Liver (tissue), 9 donors: ENCODE measurements around the gene TLCD5. TPM values are rescaled to one million over a fixed set of nuclear protein-coding genes. Genes with fewer than 3 reads are reported as not detected.

Experiments
- DNase-seq: peaks from one replicate; pipeline ENCODE4 v3.0.0-alpha.2; 2017; ENCODE audit warnings: low spot score
- H3K27ac ChIP-seq, 2 donors: one replicate each; pipeline ENCODE4 v1.7.0; 2013; ENCODE audit warnings: inconsistent platforms in 2 of 2, low read length in 2 of 2, control low read depth in 1 of 2, low read depth in 1 of 2, mild to moderate bottlenecking in 1 of 2
- H3K27me3 ChIP-seq, 4 donors: one replicate each; pipeline versions ENCODE4 v1.6.1 to v1.7.0; 2013; ENCODE audit warnings: low read length in 3 of 4, inconsistent platforms in 1 of 4, mild to moderate bottlenecking in 1 of 4, moderate library complexity in 1 of 4; ENCODE audit not compliant: control insufficient read depth in 4 of 4, insufficient read depth in 4 of 4
- H3K36me3 ChIP-seq, 4 donors: one replicate each; pipeline versions ENCODE4 v1.6.1 to v1.7.0; 2013; ENCODE audit warnings: low read length in 3 of 4, mild to moderate bottlenecking in 3 of 4, low read depth in 1 of 4, moderate library complexity in 1 of 4; ENCODE audit not compliant: control insufficient read depth in 4 of 4, insufficient read depth in 3 of 4
- H3K4me1 ChIP-seq, 4 donors: one replicate each; pipeline versions ENCODE4 v1.6.1 to v1.7.0; 2013; ENCODE audit warnings: low read length in 3 of 4, mild to moderate bottlenecking in 3 of 4, moderate library complexity in 1 of 4; ENCODE audit not compliant: control insufficient read depth in 4 of 4, insufficient read depth in 4 of 4
- H3K4me3 ChIP-seq, 3 donors: one replicate each; pipeline versions ENCODE4 v1.6.1 to v1.7.0; 2013; ENCODE audit warnings: low read length in 3 of 3, control low read depth in 1 of 3, low read depth in 1 of 3, mild to moderate bottlenecking in 1 of 3
- H3K9ac ChIP-seq, 2 donors: one replicate each; pipeline ENCODE4 v1.7.0; 2013; ENCODE audit warnings: low read length in 2 of 2, mild to moderate bottlenecking in 2 of 2, moderate library complexity in 2 of 2, control low read depth in 1 of 2, low read depth in 1 of 2
- H3K9me3 ChIP-seq, 4 donors: one replicate each; pipeline versions ENCODE4 v1.6.1 to v1.7.0; 2013; ENCODE audit warnings: low read length in 3 of 4; ENCODE audit not compliant: control insufficient read depth in 4 of 4
- ATF3 ChIP-seq: IDR thresholded peaks from 2 replicates; pipeline ENCODE4 v1.6.1; 2016; ENCODE audit warnings: antibody characterized with exemption
- EGR1 ChIP-seq, 2 donors: IDR thresholded peaks; 2 replicates each; pipeline ENCODE4 v1.6.1; 2016 to 2018; ENCODE audit warnings: antibody characterized with exemption in 2 of 2, low read depth in 2 of 2
- FOXA1 ChIP-seq: IDR thresholded peaks from 2 replicates; pipeline ENCODE4 v1.6.1; 2016; ENCODE audit warnings: antibody characterized with exemption
- FOXA2 ChIP-seq: IDR thresholded peaks from 2 replicates; pipeline ENCODE4 v1.6.1; 2016; ENCODE audit warnings: antibody characterized with exemption
- GABPA ChIP-seq, 2 donors: IDR thresholded peaks in 1 of 2; conservative IDR thresholded peaks in 1 of 2; 2 replicates each; pipeline ENCODE4 v1.6.1; 2016; ENCODE audit warnings: antibody characterized with exemption in 2 of 2, mild to moderate bottlenecking in 1 of 2, moderate library complexity in 1 of 2
- HNF4A ChIP-seq, 2 donors: conservative IDR thresholded peaks; 2 replicates each; pipeline ENCODE4 v1.6.1; 2016; ENCODE audit warnings: antibody characterized with exemption in 2 of 2, mild to moderate bottlenecking in 2 of 2
- HNF4G ChIP-seq: IDR thresholded peaks from 2 replicates; pipeline ENCODE4 v1.6.1; 2016; ENCODE audit warnings: antibody characterized with exemption
- JUND ChIP-seq, 2 donors: IDR thresholded peaks; 2 replicates each; pipeline ENCODE4 v1.6.1; 2016; ENCODE audit warnings: antibody characterized with exemption in 2 of 2
- MAX ChIP-seq: IDR thresholded peaks from 2 replicates; pipeline ENCODE4 v1.6.1; 2016; ENCODE audit warnings: antibody characterized with exemption
- NR2F2 ChIP-seq: IDR thresholded peaks from 2 replicates; pipeline ENCODE4 v1.6.1; 2016; ENCODE audit warnings: antibody characterized with exemption
- RAD21 ChIP-seq, 2 donors: IDR thresholded peaks; 2 replicates each; pipeline ENCODE4 v1.6.1; 2016; ENCODE audit warnings: antibody characterized with exemption in 2 of 2, mild to moderate bottlenecking in 2 of 2
- RXRA ChIP-seq, 2 donors: IDR thresholded peaks; 2 replicates each; pipeline ENCODE4 v1.6.1; 2017 to 2018; ENCODE audit warnings: antibody characterized with exemption in 2 of 2, mild to moderate bottlenecking in 1 of 2
- SP1 ChIP-seq: IDR thresholded peaks from 2 replicates; pipeline ENCODE4 v1.6.1; 2018; ENCODE audit warnings: antibody characterized with exemption, mild to moderate bottlenecking
- TAF1 ChIP-seq: conservative IDR thresholded peaks from 2 replicates; pipeline ENCODE4 v1.6.1; 2016; ENCODE audit warnings: antibody characterized with exemption, mild to moderate bottlenecking
- YY1 ChIP-seq: IDR thresholded peaks from 2 replicates; pipeline ENCODE4 v1.6.1; 2016; ENCODE audit warnings: antibody characterized with exemption, mild to moderate bottlenecking
- WGBS: extraction: QIAGEN DNeasy Blood & Tissue Kit; methylation state at CpG from one replicate; pipeline ENCODE4 v1.1.7; 2013; 5-methylcytosine and 5-hydroxymethylcytosine counted together
- polyA plus RNA-seq, 2 donors: library from polyadenylated mRNA; stranded (reverse) in 1 of 2; unstranded in 1 of 2; fragments of 200-250 nt in 1 of 2; fragments of >200 nt in 1 of 2; fragmentation: Nextera tagmentation in 1 of 2; extraction: Ambion mirVana in 1 of 2; gene quantifications; one replicate each; pipeline versions ENCODE4 v1.2.1 to v1.2.3, GENCODE V29; 2013 to 2015
- total RNA-seq, 2 donors: library from RNA; depleted of rRNA; stranded (reverse); fragments of >200 nt; gene quantifications; one replicate each; pipeline ENCODE4 v1.2.3, GENCODE V29; 2014
- TF ChIP-seq, protein P1 (sequence below): IDR thresholded peaks from 2 replicates; pipeline ENCODE4 v1.6.1; 2016; ENCODE audit warnings: antibody characterized with exemption, mild to moderate bottlenecking
- TF ChIP-seq, protein P2 (sequence below): IDR thresholded peaks from 2 replicates; pipeline ENCODE4 v1.6.1; 2016; ENCODE audit warnings: antibody characterized with exemption
- TF ChIP-seq, protein P3 (sequence below): fragments of 150-350 bp; IDR thresholded peaks from 2 replicates; pipeline ENCODE4 v1.5.1; 2017; ENCODE audit warnings: improper control_type of control experiment, low read depth, low read length; ENCODE audit not compliant: missing input control
- donor health status: healthy.
- donor health status: healthy.
- donor health status: healthy.
- donor health status: healthy.
- donor health status: healthy.

TLCD5 gene
- total and polyA plus RNA-seq, 4 donors = 0.31 to 1.2 (median 0.68) TPM

GRCh38 chr11:120335556-120335907 lies 10.4 kb downstream of the TLCD5 start:
- Histone ChIP-seq H3K4me1 (peaks cover 0 to 8% (median 1%) of the 10 kb centered on the region in 4 donors), H3K27ac (peak overlapping the region; percentile 92 to 94), H3K9me3 (no peaks in the 10 kb centered on the region), H3K4me3 (peak overlapping the region; percentile 28 to 99 (median 39)), H3K9ac (peak overlapping the region; percentile 75 to 97), H3K27me3 (no peaks in the 10 kb centered on the region), H3K36me3 (no peaks in the 10 kb centered on the region)
- TF ChIP-seq MAX = no peak
- TF ChIP-seq TAF1 = no peak
- no peak for TF ChIP-seq GABPA (IDR thresholded peaks at IDR 0.05 in 1 of 2, conservative IDR thresholded peaks at IDR 0.05 in 1 of 2)
- TF ChIP-seq EGR1 (IDR thresholded peaks at IDR 0.05; ENCODE audit: low read depth in 2 of 2) = no peak
- TF ChIP-seq FOXA2 = no peak
- TF ChIP-seq FOXA1 = no peak
- TF ChIP-seq, protein P1, sequence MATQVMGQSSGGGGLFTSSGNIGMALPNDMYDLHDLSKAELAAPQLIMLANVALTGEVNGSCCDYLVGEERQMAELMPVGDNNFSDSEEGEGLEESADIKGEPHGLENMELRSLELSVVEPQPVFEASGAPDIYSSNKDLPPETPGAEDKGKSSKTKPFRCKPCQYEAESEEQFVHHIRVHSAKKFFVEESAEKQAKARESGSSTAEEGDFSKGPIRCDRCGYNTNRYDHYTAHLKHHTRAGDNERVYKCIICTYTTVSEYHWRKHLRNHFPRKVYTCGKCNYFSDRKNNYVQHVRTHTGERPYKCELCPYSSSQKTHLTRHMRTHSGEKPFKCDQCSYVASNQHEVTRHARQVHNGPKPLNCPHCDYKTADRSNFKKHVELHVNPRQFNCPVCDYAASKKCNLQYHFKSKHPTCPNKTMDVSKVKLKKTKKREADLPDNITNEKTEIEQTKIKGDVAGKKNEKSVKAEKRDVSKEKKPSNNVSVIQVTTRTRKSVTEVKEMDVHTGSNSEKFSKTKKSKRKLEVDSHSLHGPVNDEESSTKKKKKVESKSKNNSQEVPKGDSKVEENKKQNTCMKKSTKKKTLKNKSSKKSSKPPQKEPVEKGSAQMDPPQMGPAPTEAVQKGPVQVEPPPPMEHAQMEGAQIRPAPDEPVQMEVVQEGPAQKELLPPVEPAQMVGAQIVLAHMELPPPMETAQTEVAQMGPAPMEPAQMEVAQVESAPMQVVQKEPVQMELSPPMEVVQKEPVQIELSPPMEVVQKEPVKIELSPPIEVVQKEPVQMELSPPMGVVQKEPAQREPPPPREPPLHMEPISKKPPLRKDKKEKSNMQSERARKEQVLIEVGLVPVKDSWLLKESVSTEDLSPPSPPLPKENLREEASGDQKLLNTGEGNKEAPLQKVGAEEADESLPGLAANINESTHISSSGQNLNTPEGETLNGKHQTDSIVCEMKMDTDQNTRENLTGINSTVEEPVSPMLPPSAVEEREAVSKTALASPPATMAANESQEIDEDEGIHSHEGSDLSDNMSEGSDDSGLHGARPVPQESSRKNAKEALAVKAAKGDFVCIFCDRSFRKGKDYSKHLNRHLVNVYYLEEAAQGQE = no peak
- TF ChIP-seq ATF3 = no peak
- no peak for TF ChIP-seq NR2F2
- no peak for TF ChIP-seq HNF4A (conservative IDR thresholded peaks at IDR 0.05)
- no peak for TF ChIP-seq JUND (IDR thresholded peaks at IDR 0.05)
- DNase-seq = no peak
- under 1% methylated on average over 19 of the region's 19 CpGs for whole genome bisulfite sequencing

DNA sequence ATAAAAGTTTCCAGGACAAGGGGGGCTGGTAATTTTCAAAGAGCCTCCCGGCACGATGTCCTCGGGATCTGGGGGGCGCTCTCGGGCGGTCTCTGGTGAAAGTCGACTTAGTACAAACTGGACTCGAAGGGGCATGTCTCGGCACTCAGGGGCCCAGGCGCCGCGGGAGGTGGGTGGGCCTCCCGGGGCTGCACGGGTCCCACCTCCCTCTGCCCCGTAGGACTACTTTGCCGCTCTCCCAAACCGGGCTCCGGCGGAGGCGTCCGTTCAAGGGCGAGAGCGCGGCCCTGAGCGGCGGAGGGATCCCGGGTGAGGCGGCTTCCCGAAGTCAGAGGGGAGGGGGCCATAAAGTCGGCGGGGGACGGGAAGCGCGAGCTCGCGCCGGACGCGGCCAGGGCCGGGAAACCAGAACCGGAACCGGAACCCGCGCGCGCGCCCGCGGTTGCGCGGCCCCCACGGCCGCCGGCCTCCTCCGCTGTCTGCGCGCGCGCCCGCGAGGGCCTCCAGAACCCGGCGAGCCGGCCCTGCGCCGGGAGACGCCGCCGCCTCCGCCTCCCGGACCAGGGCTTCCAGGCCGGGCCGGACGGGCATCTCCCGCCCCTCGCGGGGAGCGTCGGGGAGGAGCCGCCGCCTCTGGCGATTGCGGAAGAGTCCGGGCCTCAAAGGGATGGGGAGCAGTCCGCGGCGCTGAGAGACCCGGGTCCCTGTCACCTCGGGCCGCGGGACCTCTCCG lies 11.0 kb downstream of the TLCD5 start, which contains the start of gene ARHGEF12:
TSS of gene ARHGEF12 (plus strand) at position 506 of the 733 bp plus-strand sequence. CDS start 831 bp downstream, outside the sequence.
- Histone ChIP-seq H3K4me1 (peaks cover 0 to 11% (median 4%) of the 10 kb centered on the region in 4 donors), H3K27ac (peak within 1 kb of the TSS; percentile 92 to 94), H3K36me3 (no peaks in the 10 kb centered on the region), H3K9me3 (no peaks in the 10 kb centered on the region), H3K9ac (peak within 1 kb of the TSS; percentile 91 to 97), H3K27me3 (no peaks in the 10 kb centered on the region), H3K4me3 (peak within 1 kb of the TSS; percentile 82 to 99 (median 96))
- WGBS = under 1% methylated on average over 92 of the region's 92 CpGs
- no peak for TF ChIP-seq TAF1
- TF ChIP-seq, protein P2, sequence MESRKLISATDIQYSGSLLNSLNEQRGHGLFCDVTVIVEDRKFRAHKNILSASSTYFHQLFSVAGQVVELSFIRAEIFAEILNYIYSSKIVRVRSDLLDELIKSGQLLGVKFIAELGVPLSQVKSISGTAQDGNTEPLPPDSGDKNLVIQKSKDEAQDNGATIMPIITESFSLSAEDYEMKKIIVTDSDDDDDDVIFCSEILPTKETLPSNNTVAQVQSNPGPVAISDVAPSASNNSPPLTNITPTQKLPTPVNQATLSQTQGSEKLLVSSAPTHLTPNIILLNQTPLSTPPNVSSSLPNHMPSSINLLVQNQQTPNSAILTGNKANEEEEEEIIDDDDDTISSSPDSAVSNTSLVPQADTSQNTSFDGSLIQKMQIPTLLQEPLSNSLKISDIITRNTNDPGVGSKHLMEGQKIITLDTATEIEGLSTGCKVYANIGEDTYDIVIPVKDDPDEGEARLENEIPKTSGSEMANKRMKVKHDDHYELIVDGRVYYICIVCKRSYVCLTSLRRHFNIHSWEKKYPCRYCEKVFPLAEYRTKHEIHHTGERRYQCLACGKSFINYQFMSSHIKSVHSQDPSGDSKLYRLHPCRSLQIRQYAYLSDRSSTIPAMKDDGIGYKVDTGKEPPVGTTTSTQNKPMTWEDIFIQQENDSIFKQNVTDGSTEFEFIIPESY = no peak
- peak; percentile 41 to 81 for TF ChIP-seq EGR1 (IDR thresholded peaks at IDR 0.05; ENCODE audit: low read depth in 2 of 2)
- peak; percentile 71 for TF ChIP-seq MAX
- no peak for TF ChIP-seq NR2F2
- TF ChIP-seq, protein P1 = peak; percentile 39
- TF ChIP-seq RAD21 (IDR thresholded peaks at IDR 0.05) = peak; percentile 26 to 35
- TF ChIP-seq FOXA1 = no peak
- peak; percentile 37 for TF ChIP-seq ATF3
- TF ChIP-seq HNF4A (conservative IDR thresholded peaks at IDR 0.05) = peak in 1 of 2 donors; percentile 12
- no peak for TF ChIP-seq FOXA2
- TF ChIP-seq GABPA (IDR thresholded peaks at IDR 0.05 in 1 of 2, conservative IDR thresholded peaks at IDR 0.05 in 1 of 2) = peak; percentile 54 to 81
- TF ChIP-seq, protein P3, sequence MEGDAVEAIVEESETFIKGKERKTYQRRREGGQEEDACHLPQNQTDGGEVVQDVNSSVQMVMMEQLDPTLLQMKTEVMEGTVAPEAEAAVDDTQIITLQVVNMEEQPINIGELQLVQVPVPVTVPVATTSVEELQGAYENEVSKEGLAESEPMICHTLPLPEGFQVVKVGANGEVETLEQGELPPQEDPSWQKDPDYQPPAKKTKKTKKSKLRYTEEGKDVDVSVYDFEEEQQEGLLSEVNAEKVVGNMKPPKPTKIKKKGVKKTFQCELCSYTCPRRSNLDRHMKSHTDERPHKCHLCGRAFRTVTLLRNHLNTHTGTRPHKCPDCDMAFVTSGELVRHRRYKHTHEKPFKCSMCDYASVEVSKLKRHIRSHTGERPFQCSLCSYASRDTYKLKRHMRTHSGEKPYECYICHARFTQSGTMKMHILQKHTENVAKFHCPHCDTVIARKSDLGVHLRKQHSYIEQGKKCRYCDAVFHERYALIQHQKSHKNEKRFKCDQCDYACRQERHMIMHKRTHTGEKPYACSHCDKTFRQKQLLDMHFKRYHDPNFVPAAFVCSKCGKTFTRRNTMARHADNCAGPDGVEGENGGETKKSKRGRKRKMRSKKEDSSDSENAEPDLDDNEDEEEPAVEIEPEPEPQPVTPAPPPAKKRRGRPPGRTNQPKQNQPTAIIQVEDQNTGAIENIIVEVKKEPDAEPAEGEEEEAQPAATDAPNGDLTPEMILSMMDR = no peak
- TF ChIP-seq SP1 = peak; percentile 61
- TF ChIP-seq YY1 = peak; percentile 63
- TF ChIP-seq RXRA (IDR thresholded peaks at IDR 0.05) = peak; percentile 30 to 44
- TF ChIP-seq JUND (IDR thresholded peaks at IDR 0.05) = no peak
- TF ChIP-seq HNF4G = no peak
- DNase-seq = peak; percentile 90
